Measurements from ENCODE around the gene SERPINE1.
"Not testable (repeated sequence)": the region's sequence is repeated elsewhere in the genome, so short reads cannot be mapped to it uniquely, and the experiment has no call there.

The SERPINE1 gene

GRCh38 chr7:101124376-101125056 lies 2.4 kb upstream of the SERPINE1 start:
- DNase-seq (ENCODE audit: low read depth) = no peak

- no peak for DNase-seq (ENCODE audit: low read depth)
Observed at GRCh38 chr7:101125989-101126650, 784 bp upstream of the SERPINE1 start.

DNA sequence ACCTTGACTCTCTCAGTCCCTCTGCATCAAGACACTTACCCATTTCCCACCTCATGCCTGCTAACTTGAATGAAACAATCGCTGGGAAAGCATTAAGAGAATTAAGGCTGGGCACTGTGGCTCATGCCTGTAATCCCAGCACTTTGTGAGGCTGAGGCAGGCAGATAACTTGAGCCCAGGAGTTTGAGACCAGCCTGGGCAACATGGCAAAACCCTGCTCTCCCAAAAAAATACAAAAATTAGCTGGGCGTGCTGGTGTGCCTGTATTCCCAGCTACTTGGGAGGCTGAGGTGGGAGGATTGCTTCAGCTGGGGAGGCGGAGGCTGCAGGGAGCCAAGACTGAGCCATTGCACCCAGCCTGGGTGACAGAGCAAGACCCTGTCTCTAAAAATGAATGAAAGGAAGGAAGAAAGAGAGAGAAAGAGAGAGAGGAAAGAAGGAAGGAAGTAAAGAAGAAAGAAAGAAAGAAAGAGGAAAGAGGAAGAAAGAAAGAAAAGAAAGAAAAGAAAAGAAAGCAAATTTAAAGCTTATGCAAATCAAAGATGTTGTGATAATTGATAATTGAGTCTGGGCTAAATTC lies 646 bp downstream of the SERPINE1 start:
- DNase-seq (ENCODE audit: low read depth) = no peak

- no peak for DNase-seq (ENCODE audit: low read depth)
Observed at GRCh38 chr7:101128040-101128834, 1.3 kb downstream of the SERPINE1 start.

DNA sequence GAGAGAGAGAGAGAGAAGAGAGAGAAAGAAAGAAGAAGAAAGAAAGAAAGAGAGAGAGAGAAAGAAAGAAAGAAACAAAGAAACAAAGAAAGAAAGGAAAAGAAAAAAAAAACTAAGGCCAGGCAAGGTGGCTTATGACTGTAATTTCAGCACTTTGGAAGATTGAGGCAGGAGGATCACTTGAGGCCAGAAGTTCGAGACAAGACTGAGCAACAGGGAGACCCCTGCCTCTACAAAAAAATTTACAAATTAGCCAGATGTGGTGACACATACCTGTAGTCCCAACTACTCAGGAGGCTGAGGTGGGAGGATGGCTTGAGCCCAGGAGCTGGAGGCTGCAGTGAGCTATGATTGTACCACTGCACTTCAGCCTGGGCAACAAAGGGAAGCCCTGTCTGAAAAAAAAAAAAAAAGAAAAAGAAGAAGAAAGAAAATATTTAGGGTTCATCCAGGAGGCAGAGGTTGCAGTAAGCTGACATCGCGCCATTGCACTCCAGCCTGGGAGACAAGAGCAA lies 2.8 kb downstream of the SERPINE1 start:
- no peak for DNase-seq (ENCODE audit: low read depth)

DNA sequence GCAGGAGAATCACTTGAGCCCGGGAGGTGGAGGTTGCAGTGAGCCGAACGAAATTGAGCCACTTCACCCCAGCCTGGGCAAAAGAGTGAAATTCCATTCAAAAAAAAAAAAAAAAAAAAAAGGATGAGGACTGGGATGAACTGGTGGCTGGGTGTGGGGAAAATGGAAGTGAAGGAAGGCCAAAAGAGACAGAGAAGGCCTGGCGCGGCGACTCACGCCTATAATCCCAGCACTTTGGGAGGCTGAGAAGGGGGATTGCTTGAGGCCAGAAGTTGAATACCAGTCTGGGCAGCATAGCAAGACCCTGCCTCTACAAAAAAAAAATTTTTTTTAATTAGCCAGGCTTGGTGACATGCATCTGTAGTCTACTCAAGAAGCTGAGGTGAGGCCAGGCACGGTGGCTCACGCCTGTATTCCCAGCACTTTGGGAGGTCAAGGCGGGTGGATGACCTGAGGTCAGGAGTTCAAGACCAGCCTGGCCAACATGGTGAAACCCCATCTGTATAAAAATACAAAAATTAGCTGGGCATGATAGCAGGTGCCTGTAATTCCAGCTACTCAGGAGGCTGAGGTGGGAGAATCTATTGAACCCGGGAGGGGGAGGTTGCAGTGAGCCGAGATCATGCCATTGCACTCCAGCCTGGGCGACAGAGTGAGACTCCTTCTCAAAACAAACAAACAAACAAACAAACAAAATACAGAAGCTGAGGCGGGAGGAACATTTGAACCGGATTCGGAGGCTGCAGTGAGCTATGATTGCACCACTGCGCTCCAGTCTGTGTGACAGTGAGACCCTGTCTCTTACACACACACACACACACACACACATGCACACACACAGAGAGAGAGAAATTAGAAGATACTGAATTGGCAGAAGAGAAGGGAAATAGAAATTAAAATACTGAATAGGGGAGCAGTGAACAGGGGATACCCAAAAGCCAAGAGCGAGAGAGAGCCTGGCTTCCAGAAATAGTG lies 6.0 kb downstream of the SERPINE1 start:
- DNase-seq (ENCODE audit: low read depth) = not testable (repeated sequence)

DNA sequence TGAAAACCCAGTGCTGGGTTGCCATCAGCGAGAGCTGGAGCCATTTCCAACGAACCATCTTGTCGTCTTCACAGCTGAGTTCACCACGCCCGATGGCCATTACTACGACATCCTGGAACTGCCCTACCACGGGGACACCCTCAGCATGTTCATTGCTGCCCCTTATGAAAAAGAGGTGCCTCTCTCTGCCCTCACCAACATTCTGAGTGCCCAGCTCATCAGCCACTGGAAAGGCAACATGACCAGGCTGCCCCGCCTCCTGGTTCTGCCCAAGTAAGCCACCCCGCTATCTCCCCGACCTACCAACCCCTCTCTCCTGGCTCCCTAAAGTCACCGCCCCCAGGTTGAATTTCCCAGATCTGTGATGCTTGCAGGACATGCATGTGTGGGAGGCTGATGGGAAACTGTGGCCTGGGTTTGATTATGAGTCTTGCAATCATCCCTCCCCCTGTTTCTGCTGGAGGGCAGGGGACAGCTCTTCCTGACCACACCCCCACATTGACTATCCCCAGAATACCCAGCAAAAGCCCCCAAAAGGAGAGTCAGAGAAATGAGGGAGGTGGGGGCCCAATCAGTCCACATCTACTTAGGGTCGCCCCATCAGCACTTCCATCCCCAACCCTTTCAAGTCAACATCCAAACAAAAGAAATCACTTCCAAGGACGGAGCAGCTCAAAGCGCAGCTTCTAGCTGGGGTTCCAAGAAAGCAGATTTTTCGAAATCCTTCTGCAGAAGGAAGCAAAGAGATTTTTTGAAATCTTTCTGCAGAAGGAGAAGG lies 6.9 kb downstream of the SERPINE1 start:
- DNase-seq (ENCODE audit: low read depth) = no peak

DNA sequence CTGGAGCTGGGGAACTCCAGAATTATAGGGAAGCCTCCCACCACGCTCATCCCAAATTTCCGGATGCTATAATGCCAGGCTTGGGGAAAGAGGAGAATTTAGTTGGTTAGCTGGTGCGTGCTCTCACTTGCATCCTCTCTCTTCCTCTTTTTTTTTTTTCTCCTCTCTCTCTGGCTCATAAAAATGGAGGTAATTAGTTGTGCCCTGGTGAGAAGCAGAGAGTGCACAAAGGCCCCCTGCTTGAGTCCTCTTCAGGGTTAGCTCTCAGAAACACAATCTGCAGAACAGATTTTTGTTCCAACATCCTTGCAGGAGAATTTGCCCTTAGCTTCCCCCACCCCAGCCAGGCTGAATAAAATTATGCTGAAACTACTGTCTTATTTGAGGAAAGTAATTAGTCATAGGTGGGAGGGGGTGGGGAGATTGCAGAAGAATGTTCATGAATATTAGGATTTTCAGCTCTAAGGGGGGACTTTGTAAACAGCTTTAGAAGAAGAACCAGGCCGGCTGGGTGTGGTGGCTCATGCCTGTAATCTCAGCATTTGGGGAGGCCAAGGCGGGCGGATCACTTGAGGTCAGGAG lies 7.6 kb downstream of the SERPINE1 start:
- no peak for DNase-seq (ENCODE audit: low read depth)

GRCh38 chr7:101137651-101138212 lies 10.8 kb downstream of the SERPINE1 start:
- DNase-seq (ENCODE audit: low read depth) = no peak

GRCh38 chr7:101138213-101138870 lies 11.4 kb downstream of the SERPINE1 start:
- DNase-seq (ENCODE audit: low read depth) = peak; percentile 88

GRCh38 chr7:101140339-101140699 lies 13.4 kb downstream of the SERPINE1 start:
- no peak for DNase-seq (ENCODE audit: low read depth)

DNA sequence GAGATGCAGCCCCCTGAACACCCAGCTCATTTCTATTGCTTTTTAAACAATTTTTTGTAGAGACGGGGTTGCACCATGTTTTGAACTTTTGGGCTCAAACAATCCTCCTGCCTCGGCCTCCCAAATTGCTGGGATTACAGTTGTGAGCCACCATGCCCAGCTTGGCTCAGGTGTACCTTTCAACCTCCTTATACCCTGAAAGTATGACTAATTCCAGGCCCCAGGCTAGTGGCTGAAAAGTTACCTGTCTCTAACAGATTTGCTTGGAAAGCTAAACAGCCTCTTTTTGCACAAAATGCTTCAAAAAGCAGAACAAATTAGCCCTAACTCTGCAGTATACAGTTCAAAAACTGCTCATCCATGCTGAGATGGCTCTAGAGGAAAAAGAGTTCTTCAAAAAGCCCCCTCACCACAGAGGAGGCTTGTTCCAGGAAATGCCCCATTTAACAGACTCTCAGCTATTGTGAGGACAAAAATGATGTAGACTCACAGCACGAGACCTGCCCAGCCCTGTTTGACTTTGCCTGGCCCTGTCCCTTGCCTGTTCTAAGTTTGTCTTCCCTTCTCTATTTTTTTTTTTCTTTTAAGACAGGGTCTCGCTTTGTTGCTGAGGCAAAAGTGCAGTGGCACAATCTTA lies 14.0 kb downstream of the SERPINE1 start:
- DNase-seq (ENCODE audit: low read depth) = no peak

- DNase-seq (ENCODE audit: low read depth) = no peak
Observed at GRCh38 chr7:101151908-101152651, 25.2 kb downstream of the SERPINE1 start.

- DNase-seq (ENCODE audit: low read depth) = no peak
Observed at GRCh38 chr7:101153969-101154692, 27.2 kb downstream of the SERPINE1 start, which contains the start of gene AP1S1. TSS of gene AP1S1 (plus strand) at chr7:101154476. CDS start at chr7:101154515, 39 bp downstream.

- DNase-seq (ENCODE audit: low read depth) = no peak
Observed at GRCh38 chr7:101154693-101155102, 27.8 kb downstream of the SERPINE1 start.

DNA sequence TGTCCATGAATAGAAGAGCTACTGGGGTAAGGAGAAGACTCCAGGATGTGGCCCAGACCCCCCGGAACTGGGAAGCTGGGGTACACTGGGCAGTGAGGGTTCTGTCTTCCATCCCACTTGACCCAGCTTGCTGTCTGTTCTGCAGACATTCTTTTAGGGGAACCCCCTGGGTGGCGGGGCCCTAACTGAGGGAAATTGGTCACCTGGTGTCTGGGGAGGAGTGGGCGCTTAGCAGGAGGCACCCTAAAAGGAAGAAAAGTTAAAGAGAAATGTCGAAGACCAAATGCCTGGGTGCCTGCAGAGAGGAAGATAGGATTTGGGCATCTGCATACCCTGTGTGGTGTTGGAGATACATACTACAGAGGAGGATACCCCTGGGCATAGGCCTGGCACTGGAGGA lies 28.4 kb downstream of the SERPINE1 start:
- DNase-seq (ENCODE audit: low read depth) = no peak

DNA sequence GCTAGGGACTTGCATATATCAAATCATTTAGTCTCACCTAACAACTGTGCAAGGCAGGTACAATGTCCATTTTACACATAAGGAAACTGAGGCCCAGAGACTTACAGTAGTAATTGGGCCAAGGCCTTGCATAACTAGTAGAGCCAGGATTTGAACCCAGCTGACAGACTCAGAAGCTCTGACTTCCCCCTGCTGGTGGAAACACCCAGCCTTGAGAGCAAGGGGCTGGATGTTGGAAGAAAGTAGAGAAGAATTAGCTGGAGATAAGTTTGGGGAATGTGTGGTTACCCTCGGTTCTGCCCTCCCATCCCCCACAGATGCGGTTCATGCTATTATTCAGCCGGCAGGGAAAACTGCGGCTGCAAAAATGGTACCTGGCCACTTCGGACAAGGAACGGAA lies 29.4 kb downstream of the SERPINE1 start:
- DNase-seq (ENCODE audit: low read depth) = no peak
